Heart left ventricle (tissue), 16 donors: ENCODE measurements around the gene SPOCK1. TPM values are rescaled to one million over a fixed set of nuclear protein-coding genes. Genes with fewer than 3 reads are reported as not detected.
A peak's percentile ranks its signal among the peaks of the same experiment; 100 is the strongest.

Experiments used
- ATAC-seq, 4 donors: fragments of 200-7000 bp; cut with Tn5 transposase; one replicate each; pipeline ENCODE4 v1.9.1; 2020 to 2022; ENCODE audit warnings: moderate library complexity in 4 of 4, mild to moderate bottlenecking in 3 of 4, moderate number of reproducible peaks in 1 of 4
- DNase-seq, 5 donors: peaks; one replicate each; pipeline ENCODE4 v3.0.0-alpha.2; 2020
- H3K27ac ChIP-seq, 12 donors: fragments of 200-600 bp; sonication (generic) in 4 of 12; one replicate each; pipeline versions ENCODE4 v1.5.0 to v1.8.0; 2016 to 2022; ENCODE audit warnings: mild to moderate bottlenecking in 2 of 12
- H3K27me3 ChIP-seq, 9 donors: fragments of 200-600 bp; sonication (generic) in 2 of 9; one replicate each; pipeline versions ENCODE4 v1.5.1 to v1.8.0; 2016 to 2022; ENCODE audit warnings: mild to moderate bottlenecking in 3 of 9
- H3K36me3 ChIP-seq, 9 donors: fragments of 200-600 bp; sonication (generic) in 2 of 9; one replicate each; pipeline versions ENCODE4 v1.5.0 to v1.8.0; 2018 to 2022; ENCODE audit warnings: mild to moderate bottlenecking in 2 of 9
- H3K4me1 ChIP-seq, 12 donors: fragments of 200-600 bp; sonication (generic) in 4 of 12; one replicate each; pipeline versions ENCODE4 v1.5.0 to v1.8.0; 2016 to 2022; ENCODE audit warnings: mild to moderate bottlenecking in 3 of 12
- H3K4me3 ChIP-seq, 12 donors: fragments of 200-600 bp; sonication (generic) in 4 of 12; one replicate each; pipeline versions ENCODE4 v1.5.0 to v1.8.0; 2017 to 2022; ENCODE audit warnings: mild to moderate bottlenecking in 9 of 12, moderate library complexity in 4 of 12
- H3K9me3 ChIP-seq, 12 donors: fragments of 200-600 bp; sonication (generic) in 4 of 12; one replicate each; pipeline versions ENCODE4 v1.5.0 to v1.8.0; 2016 to 2022; ENCODE audit warnings: mild to moderate bottlenecking in 1 of 12
- CTCF ChIP-seq, 12 donors: fragments of 200-600 bp; sonication (generic) in 4 of 12; IDR thresholded peaks; one replicate each; pipeline versions ENCODE4 v1.5.0 to v1.8.0; 2018 to 2022; ENCODE audit warnings: antibody characterized with exemption in 12 of 12, mild to moderate bottlenecking in 5 of 12
- POLR2A ChIP-seq, 2 donors: fragments of 450-650 bp; IDR thresholded peaks; one replicate each; pipeline ENCODE4 v1.6.1; 2017; ENCODE audit warnings: antibody characterized with exemption in 2 of 2, mild to moderate bottlenecking in 2 of 2, moderate library complexity in 2 of 2
- WGBS, 4 donors: extraction: QIAGEN DNeasy Blood & Tissue Kit in 2 of 4; methylation state at CpG; one replicate each; pipeline versions ENCODE4 v1.1.5 to v1.1.7; 2013 to 2018; 5-methylcytosine and 5-hydroxymethylcytosine counted together
- intact Hi-C, 10 donors: fragments of 100-400 bp; cut with DNase I; formaldehyde crosslinking; loops; one replicate each; pipeline versions ENCODE4 v1.11.1 to v1.14.2; 2022
- polyA plus RNA-seq, 2 donors: library from polyadenylated mRNA; stranded (reverse); fragments of 200-250 nt; gene quantifications; one replicate each; pipeline ENCODE4 v1.2.3, GENCODE V29; 2013
- total RNA-seq, 9 donors: library from RNA; depleted of rRNA in 2 of 9; stranded (reverse); fragments of >200 nt in 2 of 9; fragmentation: NEBNext Ultra II Directional in 3 of 9; extraction: Animal tissue kit (Norgen Biotek cat#: 25700) in 3 of 9; gene quantifications; one replicate each; pipeline versions ENCODE4 v1.1.0 to v1.2.4, GENCODE V29; 2016 to 2023
- donor health status: ischemic (EF 13 %, LVEDD 7.1; RV severe dilation, severe dysfunction).
- donor health status: healthy with polysubstance abuse.
- donor health status: DM: no; HTN: yes; CAD: no.
- donor health status: DM: no; HTN: no; CAD: no.
- donor health status: ischemic (EF 25% LVEDD 6.9; RV normal size, moderate dysfunction).
- donor health status: ischemic (EF 25% LVEDD 5.7; RV mildly dilated, moderate dysfunction).
- donor health status: healthy.
- donor health status: DM: yes; HTN: yes; CAD: no.
- donor health status: ischemic (EF 35%, LVEDD 5.7; RV mildly dilated, moderate dysfunction).
- donor health status: nonischemic (EF 11% LVEDD 7.7; RV severe dilation, severe dysfunction).
- donor health status: DM: yes; HTN: yes; CAD: no.
- donor health status: PGD.
- donor health status: ischemic (EF 29% LVEDD 5.4; RV normal size, mild dysfunction).
- donor health status: nonischemic (EF 23%, LVEDD 6.1; RV moderate dilation, normal function).

The SPOCK1 gene
- total and polyA plus RNA-seq, 11 donors: 7.8 to 51.2 (median 19.9) TPM

GRCh38 chr5:137325721-137326120 is 173.4 kb downstream of the SPOCK1 start:
- no peak for TF ChIP-seq POLR2A (IDR thresholded peaks at IDR 0.05)
- TF ChIP-seq CTCF (IDR thresholded peaks at IDR 0.05): no peak
- intact Hi-C loops: loop anchor here in 2 of 10 donors (10.0 kb wide), 2 partner anchors 279 to 521 kb away; no protein-coding TSS in a partner anchor
- no peaks in the 10 kb centered on the region for H3K36me3 ChIP-seq
- ATAC-seq (no peak), DNase-seq (no peak)
- H3K27ac ChIP-seq: no peak overlapping the region
- H3K9me3 ChIP-seq: peaks cover 0 to 6% (median 0%) of the 10 kb centered on the region in 12 donors
- no peak overlapping the region for H3K4me3 ChIP-seq
- peaks cover 0 to under 1% (median 0%) of the 10 kb centered on the region in 12 donors for H3K4me1 ChIP-seq
- WGBS, 4 donors: 84 to 89% (median 89%) methylated on average over 4 of the region's 4 CpGs
- H3K27me3 ChIP-seq: peaks cover 0 to 4% (median 0%) of the 10 kb centered on the region in 9 donors

- TF ChIP-seq POLR2A (IDR thresholded peaks at IDR 0.05) (no peak), CTCF (IDR thresholded peaks at IDR 0.05) (peak; percentile 70 to 89 (median 76))
- Histone ChIP-seq H3K27me3 (peaks cover 0 to 4% (median 0%) of the 10 kb centered on the region in 9 donors), H3K9me3 (peaks cover 0 to 6% (median 0%) of the 10 kb centered on the region in 12 donors), H3K4me3 (no peak overlapping the region), H3K4me1 (peaks cover 0 to 23% (median 6%) of the 10 kb centered on the region in 12 donors), H3K36me3 (no peaks in the 10 kb centered on the region), H3K27ac (no peak overlapping the region)
- 4 to 13% (median 8%) methylated on average over 3 of the region's 3 CpGs for WGBS, 4 donors
- ATAC-seq (peak in 2 of 4 donors; percentile 23 to 41), DNase-seq (no peak)
- intact Hi-C loops: loop anchor here in 8 of 10 donors (1.0 to 10.0 kb wide), 7 partner anchors 177 to 516 kb away; partner anchors contain the start of gene SPOCK1 (in 6 of the 8)
Observed at GRCh38 chr5:137320056-137321045, 178.8 kb downstream of the SPOCK1 start.

GRCh38 chr5:137318027-137318426 is 181.1 kb downstream of the SPOCK1 start:
- 90 to 96% (median 94%) methylated on average over 6 of the region's 6 CpGs for WGBS, 4 donors
- intact Hi-C loops: loop anchor here in 3 of 10 donors (10.0 kb wide), 2 partner anchors 287 to 513 kb away; no protein-coding TSS in a partner anchor
- no peaks in the 10 kb centered on the region for H3K36me3 ChIP-seq
- H3K27me3 ChIP-seq: peaks cover 0 to 4% (median 0%) of the 10 kb centered on the region in 9 donors
- TF ChIP-seq POLR2A (IDR thresholded peaks at IDR 0.05) (no peak), CTCF (IDR thresholded peaks at IDR 0.05) (no peak)
- no peak overlapping the region for H3K27ac ChIP-seq
- DNase-seq: no peak
- H3K9me3 ChIP-seq: peaks cover 0 to 6% (median 0%) of the 10 kb centered on the region in 12 donors
- H3K4me3 ChIP-seq: no peak overlapping the region
- ATAC-seq: no peak
- peaks cover 0 to 23% (median 6%) of the 10 kb centered on the region in 12 donors for H3K4me1 ChIP-seq

- TF ChIP-seq CTCF (IDR thresholded peaks at IDR 0.05): no peak
- no peak for TF ChIP-seq POLR2A (IDR thresholded peaks at IDR 0.05)
- no peak for DNase-seq
- H3K27me3 ChIP-seq: no peaks in the 10 kb centered on the region
- H3K9me3 ChIP-seq: no peaks in the 10 kb centered on the region
- peaks cover 0 to 23% (median 6%) of the 10 kb centered on the region in 12 donors for H3K4me1 ChIP-seq
- intact Hi-C loops: loop anchor here in 4 of 10 donors (2.0 to 10.0 kb wide), 3 partner anchors 182 to 512 kb away; partner anchors contain the start of gene SPOCK1 (in 1 of the 4)
- ATAC-seq: peak in 3 of 4 donors; percentile 41 to 59 (median 44)
- no peaks in the 10 kb centered on the region for H3K36me3 ChIP-seq
- peak overlapping the region in 1 of 12 donors; percentile 14 for H3K27ac ChIP-seq
- H3K4me3 ChIP-seq: no peak overlapping the region
- WGBS, 4 donors: 5 to 24% (median 16%) methylated on average over 1 of the region's 1 CpG
Observed at GRCh38 chr5:137316346-137316736, 182.8 kb downstream of the SPOCK1 start.
